ENCODE results near the gene MAPK12.
A peak's percentile ranks its signal among the peaks of the same experiment; 100 is the strongest.

Gene MAPK12

GRCh38 chr22:50250555-50251476, 10.7 kb downstream of the MAPK12 start, which contains the start of gene HDAC10:
TSS of gene HDAC10 (minus strand) at chr22:50251265. CDS start at chr22:50251032, 233 bp downstream.
- peak; percentile 59 to 92 (median 70) for DNase-seq

- DNase-seq = no peak
Observed at GRCh38 chr22:50250249-50250554, 11.3 kb downstream of the MAPK12 start.

DNA sequence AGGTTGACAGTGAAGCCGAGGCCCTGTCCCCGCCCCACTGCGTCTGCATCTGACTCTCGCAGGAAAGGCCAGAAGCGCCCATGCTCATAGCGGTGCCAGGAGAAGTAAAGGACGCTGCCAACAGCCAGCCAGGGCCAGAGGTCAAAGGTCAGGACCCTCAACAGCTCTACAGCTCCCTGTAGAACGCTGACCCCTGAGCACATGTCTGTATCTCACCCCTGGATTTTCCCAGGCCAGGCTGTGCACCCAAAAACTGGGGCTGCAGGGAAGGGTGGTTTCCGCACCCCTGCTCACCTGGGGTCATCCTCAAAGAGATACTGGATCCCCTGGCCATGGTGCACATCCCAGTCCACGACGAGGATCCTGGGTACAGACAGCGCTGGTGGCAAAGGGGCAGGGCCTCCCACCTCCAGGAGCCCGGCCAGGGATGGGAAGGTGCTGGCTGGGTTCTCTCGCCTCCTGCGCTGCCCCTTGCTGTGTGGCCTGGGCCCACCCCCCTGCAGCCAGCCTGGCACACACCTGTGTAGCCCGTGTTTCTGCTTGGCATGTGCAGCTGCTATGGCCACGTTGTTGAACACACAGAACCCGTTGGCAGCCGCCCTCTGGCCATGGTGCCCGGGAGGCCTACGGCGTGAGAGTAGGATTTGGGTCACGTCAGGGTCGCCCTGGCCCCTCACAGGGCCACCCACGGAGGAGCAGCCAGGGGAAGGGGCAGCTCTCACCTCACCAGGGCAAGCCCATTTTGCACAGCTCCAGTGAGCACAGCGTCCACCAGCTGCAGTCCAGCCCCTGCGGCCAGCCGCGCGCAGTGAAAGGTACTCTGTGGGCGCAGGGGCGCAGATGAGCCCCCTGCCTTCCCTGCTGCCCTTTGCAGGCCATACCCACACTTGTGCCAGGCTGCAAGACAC, 11.9 kb downstream of the MAPK12 start:
- no peak for DNase-seq

- no peak for DNase-seq
Observed at GRCh38 chr22:50248196-50249081, 13.0 kb downstream of the MAPK12 start.

DNA sequence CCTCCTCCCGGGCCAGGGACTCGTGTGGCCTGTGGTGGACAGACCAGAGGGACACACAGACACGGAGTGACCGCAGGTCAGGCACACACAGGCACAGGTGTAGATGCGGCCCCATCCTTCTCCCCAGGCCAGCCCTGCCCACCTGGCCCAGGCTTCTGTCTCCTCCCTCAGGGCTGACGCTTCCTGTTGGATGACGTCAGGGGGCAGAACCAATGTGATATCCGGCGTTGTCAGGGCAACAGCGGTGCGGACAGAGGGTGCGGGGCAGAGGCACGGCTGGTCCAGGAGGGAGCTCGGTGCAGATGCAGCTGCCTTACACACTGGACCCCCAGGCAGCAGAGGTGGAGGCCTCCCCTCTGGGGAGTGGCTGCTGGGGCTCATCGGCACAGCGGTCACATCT, 13.7 kb downstream of the MAPK12 start:
- DNase-seq = peak in 3 of 5 experiments; percentile 28 to 84 (median 43)

DNA sequence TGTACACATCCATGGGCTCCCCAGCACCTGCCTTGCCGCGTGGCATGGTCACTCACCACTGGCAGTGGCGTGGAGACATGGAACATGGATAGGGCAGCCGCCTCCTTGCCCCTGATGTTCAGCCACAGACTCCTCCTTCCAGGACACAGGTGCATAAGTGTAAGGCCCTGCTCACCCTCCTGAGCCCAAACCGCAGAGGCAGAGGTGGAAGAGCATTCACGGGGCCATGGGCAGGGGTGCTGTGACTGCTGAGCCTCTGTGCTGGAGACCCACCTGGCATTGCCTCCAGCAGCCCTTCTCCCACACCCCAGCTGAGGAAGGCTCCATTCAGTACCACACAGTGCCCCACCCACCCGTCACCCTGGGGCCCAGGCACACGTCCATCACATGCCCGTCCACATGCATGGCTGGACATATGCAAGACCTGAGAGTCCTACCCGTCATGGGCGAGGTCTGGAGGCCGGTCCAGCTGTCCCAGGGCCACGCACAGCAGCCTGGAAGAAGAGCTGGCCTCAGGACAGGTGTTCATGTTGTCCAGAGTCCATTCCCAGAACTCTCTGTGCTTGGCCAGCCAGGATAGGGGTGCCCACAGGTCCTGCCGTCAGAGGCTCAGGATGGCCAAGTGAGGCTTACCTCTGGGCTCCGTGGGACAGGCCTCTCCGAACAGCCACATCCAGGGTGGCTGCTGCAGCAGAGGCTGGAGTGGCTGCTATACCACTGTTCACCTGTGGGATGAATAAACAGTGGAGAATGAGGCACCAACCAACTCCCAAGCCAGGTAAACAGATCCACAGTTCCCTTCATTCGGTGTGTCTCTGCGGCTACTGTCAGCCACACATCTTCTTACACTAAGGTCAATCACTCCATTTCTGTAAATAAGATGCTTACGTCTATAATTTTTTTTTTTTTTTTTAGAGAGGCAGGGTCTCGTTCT, 15.0 kb downstream of the MAPK12 start:
- no peak for DNase-seq

- peak in 1 of 5 experiments; percentile 54 for DNase-seq
Observed at GRCh38 chr22:50245214-50246072, 16.0 kb downstream of the MAPK12 start.

- peak; percentile 81 to 95 (median 88) for DNase-seq
Observed at GRCh38 chr22:50244420-50245213, 16.9 kb downstream of the MAPK12 start, which contains the start of gene TUBGCP6. TSS of gene TUBGCP6 (minus strand) at chr22:50245023. CDS start at chr22:50244459, 564 bp downstream.

GRCh38 chr22:50243685-50244419, 17.6 kb downstream of the MAPK12 start:
- peak in 1 of 5 experiments; percentile 24 for DNase-seq

GRCh38 chr22:50242406-50242949, 19.0 kb downstream of the MAPK12 start:
- DNase-seq = no peak

- no peak for DNase-seq
Observed at GRCh38 chr22:50238755-50239154, 22.7 kb downstream of the MAPK12 start.

DNA sequence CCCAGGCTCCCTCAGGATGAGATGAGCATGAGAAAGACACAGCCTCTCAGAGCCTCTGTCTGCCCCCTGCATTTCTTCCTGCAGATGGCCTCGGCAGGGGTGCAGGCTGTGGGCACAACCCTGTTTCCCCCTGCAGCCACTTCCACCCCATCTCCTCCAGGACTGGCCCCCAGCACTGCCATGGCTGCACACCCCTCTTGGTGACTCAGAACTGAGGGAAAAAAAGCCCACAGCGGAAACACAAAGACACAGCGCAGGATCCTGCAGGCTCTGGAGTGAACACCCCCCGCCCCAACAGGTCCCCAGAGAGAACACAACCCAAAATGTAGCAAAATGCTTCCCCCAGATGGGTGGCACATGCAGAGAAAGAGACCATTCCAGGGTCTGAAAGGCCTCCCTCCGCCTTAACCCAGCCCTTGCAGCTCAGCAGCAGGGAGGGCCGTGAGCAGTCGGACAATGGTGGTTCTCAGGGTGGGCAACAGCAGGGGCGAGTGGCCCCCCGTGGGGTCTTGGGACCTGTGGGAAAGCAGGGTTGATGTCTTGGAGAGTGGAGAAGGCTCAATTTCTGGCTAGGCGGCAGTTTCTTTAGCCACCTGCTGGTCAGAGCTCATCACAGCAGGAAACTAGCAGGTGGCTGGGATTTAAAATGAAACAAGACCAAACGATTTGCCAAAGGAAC, 24.6 kb downstream of the MAPK12 start:
- DNase-seq = peak in 1 of 5 experiments; percentile 35

DNA sequence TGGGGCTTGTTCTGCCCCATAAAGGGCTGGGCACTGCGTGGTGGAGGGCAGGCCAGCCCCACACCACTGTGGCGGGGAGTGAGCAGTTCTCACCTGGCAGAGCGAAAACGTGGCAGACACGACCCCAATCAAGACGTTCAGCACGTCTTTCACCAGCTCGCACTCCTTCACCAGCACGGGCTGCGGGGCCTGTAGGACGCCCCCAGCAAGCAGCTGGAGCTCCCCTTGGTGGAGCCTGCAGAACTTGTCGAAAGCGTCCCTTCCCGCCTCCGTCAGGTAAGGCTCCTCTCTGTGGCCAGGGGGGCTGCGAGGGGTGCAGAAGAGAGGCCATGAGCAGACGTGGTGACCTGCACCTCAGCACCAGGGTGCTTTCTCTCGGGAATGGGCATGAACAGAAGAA, 28.3 kb downstream of the MAPK12 start:
- no peak for DNase-seq

DNA sequence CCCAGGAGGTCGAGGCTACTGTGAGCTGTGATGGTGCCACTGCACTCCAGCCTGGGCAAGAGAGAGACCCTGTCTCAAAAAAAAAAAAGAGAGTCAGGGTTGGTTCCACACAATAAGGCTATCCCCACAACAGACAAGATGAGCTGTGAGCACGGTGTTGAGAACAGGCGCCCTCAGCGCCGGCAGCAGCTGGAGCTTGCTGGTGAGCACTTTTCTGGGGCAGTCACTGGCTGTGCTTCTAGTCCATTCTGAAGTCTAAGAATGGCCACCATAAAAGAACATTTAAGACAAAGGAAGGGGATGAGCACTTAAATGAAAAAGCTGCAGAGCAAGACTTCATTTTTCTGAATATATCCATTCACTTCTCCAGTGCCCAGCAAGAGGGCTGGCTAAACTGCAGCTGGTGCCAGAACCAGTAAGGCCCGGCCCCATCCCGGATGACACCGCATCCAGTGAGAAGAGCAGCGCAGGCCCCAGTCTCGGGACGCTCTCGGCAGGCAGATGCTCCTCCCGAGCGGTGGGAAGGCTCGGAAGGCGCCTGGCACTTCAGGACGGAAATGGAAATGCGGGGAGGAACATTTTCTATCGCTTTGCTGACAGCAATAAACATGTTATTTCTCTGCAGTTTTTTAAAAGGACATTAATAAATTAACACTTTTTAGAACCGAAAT, 28.9 kb downstream of the MAPK12 start:
- no peak for DNase-seq

DNA sequence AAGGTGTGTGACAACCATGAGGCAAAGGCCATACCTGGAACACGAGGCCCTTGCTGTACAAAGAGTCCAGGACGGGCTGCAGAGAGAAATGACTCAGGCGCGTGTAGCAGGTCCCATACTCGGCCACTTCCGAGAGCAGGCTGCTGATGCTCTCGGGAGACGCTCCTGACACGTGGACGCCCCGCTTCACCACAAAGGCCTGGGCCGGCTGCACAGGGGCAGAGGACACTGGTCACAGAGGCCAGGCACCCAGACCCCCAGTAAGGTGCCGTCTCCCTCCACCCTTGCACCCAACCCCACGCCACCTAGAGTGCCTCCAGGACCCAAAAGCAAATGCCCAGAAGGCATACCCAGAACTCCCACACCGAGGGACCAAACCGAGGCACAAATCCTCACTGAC, 32.1 kb downstream of the MAPK12 start:
- no peak for DNase-seq

- no peak for DNase-seq
Observed at GRCh38 chr22:50228366-50228765, 33.1 kb downstream of the MAPK12 start.

All from T-helper 2 cell (primary cell).